ENCODE measurements around the gene C2CD4D. TPM values are rescaled to one million over a fixed set of nuclear protein-coding genes. Genes with fewer than 3 reads are reported as not detected.

The C2CD4D gene
- total RNA-seq, 1 donor from 2014 or later, result 0.16 TPM

GRCh38 chr1:151858886-151859665, 19.5 kb upstream of the C2CD4D start:
- H3K4me1 Mint-ChIP-seq (ENCODE audit: low read depth, unreplicated experiment), result peaks cover 23% of the 10 kb centered on the region
- DNase-seq (ENCODE audit: low read depth) (no peak), FAIRE-seq (no peak)
- peaks cover 2% of the 10 kb centered on the region for H3K9me3 Mint-ChIP-seq (ENCODE audit: unreplicated experiment)
- no peaks in the 10 kb centered on the region for H3K36me3 Mint-ChIP-seq (ENCODE audit: low read depth, unreplicated experiment)
- no peaks in the 10 kb centered on the region for H3K4me1 ChIP-seq (ENCODE audit: insufficient read depth, low read length)
- H3K27ac Mint-ChIP-seq (ENCODE audit: unreplicated experiment), result no peak overlapping the region
- H3K9ac ChIP-seq (ENCODE audit: low read length), result no peak overlapping the region
- H3K4me2 ChIP-seq (ENCODE audit: low read length), result no peak overlapping the region
- H3K27me3 ChIP-seq (ENCODE audit: insufficient read depth, low read length), result peaks cover 3% of the 10 kb centered on the region
- no peak overlapping the region for H3K4me3 ChIP-seq (ENCODE audit: insufficient read depth, low read depth, low read length)
- H3K27me3 Mint-ChIP-seq (ENCODE audit: low read depth, unreplicated experiment), result peaks cover 21% of the 10 kb centered on the region
- TF ChIP-seq CTCF (IDR thresholded peaks at IDR 0.05; ENCODE audit: insufficient read depth, low read depth, low read length), result no peak
- TF ChIP-seq EZH2 (IDR thresholded peaks at IDR 0.05; ENCODE audit: insufficient read depth, low read length), result no peak
- H3K36me3 ChIP-seq (ENCODE audit: insufficient read depth, low read length), result no peaks in the 10 kb centered on the region
- H4K20me1 ChIP-seq (ENCODE audit: insufficient read depth, low read length), result no peaks in the 10 kb centered on the region
- no peak overlapping the region for H3K4me3 Mint-ChIP-seq (ENCODE audit: unreplicated experiment)
- no peaks in the 10 kb centered on the region for H3K79me2 ChIP-seq (ENCODE audit: insufficient read depth, low read length)
- no peak overlapping the region for H3K27ac ChIP-seq (ENCODE audit: low read depth, low read length)
- H3K9me3 ChIP-seq (ENCODE audit: insufficient read depth, low read depth, low read length), result no peaks in the 10 kb centered on the region
- no peak overlapping the region for H2AFZ ChIP-seq (ENCODE audit: low read depth, low read length)

- TF ChIP-seq CTCF (IDR thresholded peaks at IDR 0.05; ENCODE audit: insufficient read depth, low read depth, low read length) (no peak), EZH2 (IDR thresholded peaks at IDR 0.05; ENCODE audit: insufficient read depth, low read length) (no peak)
Measured at GRCh38 chr1:151858030-151858746, 18.6 kb upstream of the C2CD4D start.

More at GRCh38 chr1:151858030-151858746, 18.6 kb upstream of the C2CD4D start:
- H3K36me3 Mint-ChIP-seq (ENCODE audit: low read depth, unreplicated experiment), result no peaks in the 10 kb centered on the region
- FAIRE-seq, result no peak
- H3K4me1 Mint-ChIP-seq (ENCODE audit: low read depth, unreplicated experiment), result peaks cover 23% of the 10 kb centered on the region
- H3K27me3 ChIP-seq (ENCODE audit: insufficient read depth, low read length), result peaks cover 3% of the 10 kb centered on the region
- H3K36me3 ChIP-seq (ENCODE audit: insufficient read depth, low read length), result no peaks in the 10 kb centered on the region
- H3K4me3 Mint-ChIP-seq (ENCODE audit: unreplicated experiment), result no peak overlapping the region
- no peak overlapping the region for H2AFZ ChIP-seq (ENCODE audit: low read depth, low read length)
- peaks cover 2% of the 10 kb centered on the region for H3K9me3 Mint-ChIP-seq (ENCODE audit: unreplicated experiment)
- no peaks in the 10 kb centered on the region for H3K9me3 ChIP-seq (ENCODE audit: insufficient read depth, low read depth, low read length)
- no peak overlapping the region for H3K4me3 ChIP-seq (ENCODE audit: insufficient read depth, low read depth, low read length)
- H4K20me1 ChIP-seq (ENCODE audit: insufficient read depth, low read length), result no peaks in the 10 kb centered on the region
- no peaks in the 10 kb centered on the region for H3K4me1 ChIP-seq (ENCODE audit: insufficient read depth, low read length)
- no peak overlapping the region for H3K4me2 ChIP-seq (ENCODE audit: low read length)
- no peak for DNase-seq (ENCODE audit: low read depth)
- H3K9ac ChIP-seq (ENCODE audit: low read length), result no peak overlapping the region
- no peaks in the 10 kb centered on the region for H3K79me2 ChIP-seq (ENCODE audit: insufficient read depth, low read length)
- no peak overlapping the region for H3K27ac ChIP-seq (ENCODE audit: low read depth, low read length)
- H3K27ac Mint-ChIP-seq (ENCODE audit: unreplicated experiment), result no peak overlapping the region
- peaks cover 23% of the 10 kb centered on the region for H3K27me3 Mint-ChIP-seq (ENCODE audit: low read depth, unreplicated experiment)
